Measurements from ENCODE around the gene TSNAXIP1. TPM values are rescaled to one million over a fixed set of nuclear protein-coding genes. Genes with fewer than 3 reads are reported as not detected.

The TSNAXIP1 gene
- total RNA-seq, 1 experiment from 2014 or later, result 1.2 TPM

- Histone ChIP-seq H3K9ac (ENCODE audit: low read length) (peak overlapping the region; percentile 93; the same call in 1 of the 2 replicates), H3K79me2 (ENCODE audit: insufficient read depth, low read length) (peaks cover 39% of the 10 kb centered on the region), H3K27ac (ENCODE audit: low read depth, low read length) (peak overlapping the region; percentile 70), H3K27me3 (ENCODE audit: insufficient read depth, low read length) (no peaks in the 10 kb centered on the region), H3K9me3 (ENCODE audit: control insufficient read depth in 1 of 2, insufficient read depth in 1 of 2, low read depth in 1 of 2, low read length in 2 of 2) (no peaks in the 10 kb centered on the region), H3K4me1 (ENCODE audit: control insufficient read depth in 1 of 2, insufficient read depth in 2 of 2, low read length in 2 of 2) (peaks cover 7 to 17% of the 10 kb centered on the region in 2 experiments), H2AFZ (ENCODE audit: low read depth, low read length, poor library complexity, severe bottlenecking) (no peak overlapping the region), H3K4me3 (replicated peaks in 1 of 2; ENCODE audit: low read depth in 1 of 2, low read length in 2 of 2) (peak overlapping the region in 1 of 2 experiments; percentile 82; a peak in 2 of 4 replicates), H4K20me1 (ENCODE audit: insufficient read depth) (no peaks in the 10 kb centered on the region), H3K36me3 (ENCODE audit: control insufficient read depth in 1 of 2, insufficient read depth in 2 of 2, low read length in 2 of 2) (peaks cover 31 to 33% of the 10 kb centered on the region in 2 experiments; a peak in 3 of 4 replicates), H3K9me2 (ENCODE audit: insufficient read depth) (no peaks in the 10 kb centered on the region), H3K4me2 (ENCODE audit: low read length) (peak overlapping the region; percentile 99)
- no peak for TF ChIP-seq CEBPB (IDR thresholded peaks at IDR 0.05; ENCODE audit: low read depth)
- no peak for TF ChIP-seq POLR2AphosphoS5 (IDR thresholded peaks at IDR 0.05; ENCODE audit: low read depth, low read length)
- no peak for TF ChIP-seq YY1 (IDR thresholded peaks at IDR 0.05; ENCODE audit: extremely low read depth, insufficient replicate concordance, low read depth, low read length)
- no peak for TF ChIP-seq CBX3 (IDR thresholded peaks at IDR 0.05; ENCODE audit: low read depth)
- TF ChIP-seq JUND (IDR thresholded peaks at IDR 0.05), result no peak
- TF ChIP-seq, protein P1, sequence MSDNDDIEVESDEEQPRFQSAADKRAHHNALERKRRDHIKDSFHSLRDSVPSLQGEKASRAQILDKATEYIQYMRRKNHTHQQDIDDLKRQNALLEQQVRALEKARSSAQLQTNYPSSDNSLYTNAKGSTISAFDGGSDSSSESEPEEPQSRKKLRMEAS (IDR thresholded peaks at IDR 0.05), result no peak
- TF ChIP-seq SP1 (IDR thresholded peaks at IDR 0.05; ENCODE audit: low read depth), result no peak
- intact Hi-C loops (cut with micrococcal nuclease), result no loop called here
- ChIA-PET CTCF (interaction anchor here (1.2 to 1.5 kb wide), 2 partner anchors 12 to 56 kb away, joined by 6 read pairs; partner anchors contain the start of gene NRN1L), RAD21 (ENCODE audit: low non-redundant PET in 1 of 2, low total read pairs in 2 of 2, uncharacterized antibody in 2 of 2, unreplicated experiment in 2 of 2) (no interaction called here), POLR2A (no interaction called here)
- no TSS peak for BruUV-seq (replicated peaks)
- ATAC-seq, result no peak
- DNase-seq (ENCODE audit: low read depth, low spot score), result no peak
Measured at GRCh38 chr16:67872131-67872630, 65.5 kb downstream of the TSNAXIP1 start.

DNA sequence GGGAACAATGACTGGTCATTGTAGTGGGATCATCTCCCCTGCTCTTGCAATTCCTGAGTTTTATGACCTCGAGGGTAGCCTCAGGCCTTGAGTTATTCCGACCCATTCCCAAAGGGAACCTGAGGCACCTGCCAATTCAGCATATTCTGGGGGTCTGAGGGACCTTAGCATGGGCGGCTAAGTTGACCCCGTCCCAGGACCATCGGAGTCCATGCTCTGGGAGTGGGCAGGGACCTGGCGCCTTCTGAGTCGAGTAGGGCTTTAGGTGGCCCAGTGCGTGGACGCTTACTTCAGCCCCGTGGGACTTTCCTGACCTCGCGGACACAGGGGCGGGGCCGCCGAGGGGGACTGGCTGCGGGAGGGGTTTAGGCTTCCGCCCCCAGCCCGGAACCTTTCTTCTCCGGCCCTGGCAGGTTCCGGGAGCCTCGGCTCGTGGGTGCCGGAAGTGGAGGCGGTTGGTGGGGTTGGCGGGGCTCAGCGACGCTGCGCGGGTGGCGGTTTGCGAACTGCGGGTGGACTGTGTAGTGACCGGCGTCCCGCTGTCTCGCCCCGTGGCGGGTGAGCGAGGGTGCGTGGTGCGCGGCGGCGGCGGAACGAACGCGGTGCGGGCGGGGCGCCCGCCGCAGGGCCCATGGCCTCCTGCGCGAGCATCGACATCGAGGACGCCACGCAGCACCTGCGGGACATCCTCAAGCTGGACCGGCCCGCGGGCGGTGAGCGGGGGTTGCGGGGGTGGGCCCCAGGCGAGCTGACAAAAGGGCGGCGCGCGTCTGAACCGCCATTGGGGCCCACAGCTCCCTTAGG is 66.1 kb downstream of the TSNAXIP1 start, which contains the start of gene EDC4:
TSS of gene EDC4 (plus strand) at position 422 of the 804 bp plus-strand sequence. CDS start at position 632, 210 bp downstream.
- POLR2A ChIA-PET, result no interaction called here
- CTCF ChIA-PET, result interaction anchor here (2.7 kb wide), 1 partner anchor 11 kb away, joined by 12 read pairs; the partner anchor contains the start of gene NRN1L
- peaks cover 39% of the 10 kb centered on the region for H3K79me2 ChIP-seq (ENCODE audit: insufficient read depth, low read length)

More for the DNA sequence above, 66.1 kb downstream of the TSNAXIP1 start, which contains the start of gene EDC4:
- Histone ChIP-seq H3K4me3 (replicated peaks in 1 of 2; ENCODE audit: low read depth in 1 of 2, low read length in 2 of 2) (peak within 1 kb of the TSS; percentile 82 to 97), H3K4me2 (ENCODE audit: low read length) (peak within 1 kb of the TSS; percentile 99), H3K4me1 (ENCODE audit: control insufficient read depth in 1 of 2, insufficient read depth in 2 of 2, low read length in 2 of 2) (peaks cover 7 to 17% of the 10 kb centered on the region in 2 experiments), H3K36me3 (ENCODE audit: control insufficient read depth in 1 of 2, insufficient read depth in 2 of 2, low read length in 2 of 2) (peaks cover 34 to 35% of the 10 kb centered on the region in 2 experiments; a peak in 3 of 4 replicates), H4K20me1 (ENCODE audit: insufficient read depth) (no peaks in the 10 kb centered on the region), H3K9ac (ENCODE audit: low read length) (peak within 1 kb of the TSS; percentile 93), H3K9me2 (ENCODE audit: insufficient read depth) (no peaks in the 10 kb centered on the region), H3K9me3 (ENCODE audit: control insufficient read depth in 1 of 2, insufficient read depth in 1 of 2, low read depth in 1 of 2, low read length in 2 of 2) (no peaks in the 10 kb centered on the region), H3K27me3 (ENCODE audit: insufficient read depth, low read length) (no peaks in the 10 kb centered on the region), H3K27ac (ENCODE audit: low read depth, low read length) (peak within 1 kb of the TSS; percentile 70), H2AFZ (ENCODE audit: low read depth, low read length, poor library complexity, severe bottlenecking) (no peak within 1 kb of the TSS)
- DNase-seq (ENCODE audit: low read depth, low spot score) (peak; percentile 52), ATAC-seq (peak; percentile 90)
- RAD21 ChIA-PET (ENCODE audit: low non-redundant PET in 1 of 2, low total read pairs in 2 of 2, uncharacterized antibody in 2 of 2, unreplicated experiment in 2 of 2), result no interaction called here
- TF ChIP-seq ZFX (IDR thresholded peaks at IDR 0.05) (peak; percentile 81; the same call in 1 of the 2 replicates), EZH2 (IDR thresholded peaks at IDR 0.05) (no peak), YY1 (IDR thresholded peaks at IDR 0.05; ENCODE audit: extremely low read depth, insufficient replicate concordance, low read depth, low read length) (peak; percentile 77), JUND (IDR thresholded peaks at IDR 0.05) (no peak), EGR1 (IDR thresholded peaks at IDR 0.05; ENCODE audit: low read depth) (peak; percentile 96), SIN3A (IDR thresholded peaks at IDR 0.05; ENCODE audit: low read depth) (peak; percentile 78), POLR2A (IDR thresholded peaks at IDR 0.05; ENCODE audit: borderline replicate concordance, extremely low read depth, insufficient read depth, insufficient read length) (no peak), POLR2AphosphoS5 (IDR thresholded peaks at IDR 0.05; ENCODE audit: low read depth, low read length) (peak; percentile 91), SP1 (IDR thresholded peaks at IDR 0.05; ENCODE audit: low read depth) (peak; percentile 47), TCF7L2 (IDR thresholded peaks at IDR 0.05; ENCODE audit: borderline replicate concordance, extremely low read depth, insufficient read depth, insufficient read length) (peak; percentile 33)
- TF ChIP-seq, protein P1 (IDR thresholded peaks at IDR 0.05), result peak; percentile 66
- intact Hi-C loops (cut with micrococcal nuclease), result no loop called here
- no TSS peak for BruUV-seq (replicated peaks)
